ENCODE data around the gene KDM6A.

KDM6A gene

GRCh38 chrX:44871931-44872820 lies 812 bp upstream of the KDM6A start:
- Histone ChIP-seq H3K9me3 (ENCODE audit: control insufficient read depth in 2 of 2, low read length in 2 of 2) (no peaks in the 10 kb centered on the region), H3K27ac (ENCODE audit: low read length) (peak overlapping the region; percentile 94), H3K36me3 (ENCODE audit: control insufficient read depth in 2 of 2, insufficient read depth in 2 of 2, low read length in 2 of 2) (no peaks in the 10 kb centered on the region), H3K4me3 (ENCODE audit: low read length in 2 of 2) (peak overlapping the region; percentile 66 to 95), H3K9ac (ENCODE audit: low read length in 2 of 2) (peak overlapping the region; percentile 77 to 85), H3K4me1 (ENCODE audit: control insufficient read depth, insufficient read depth, low read length) (peaks cover 6% of the 10 kb centered on the region), H3K27me3 (ENCODE audit: control insufficient read depth in 1 of 2, insufficient read depth in 2 of 2, low read length in 2 of 2) (no peaks in the 10 kb centered on the region)

- peak overlapping the region; percentile 88 to 95 for H3K4me3 ChIP-seq (ENCODE audit: low read length in 2 of 2)
- no peaks in the 10 kb centered on the region for H3K9me3 ChIP-seq (ENCODE audit: control insufficient read depth in 2 of 2, low read length in 2 of 2)
- H3K36me3 ChIP-seq (ENCODE audit: control insufficient read depth in 2 of 2, insufficient read depth in 2 of 2, low read length in 2 of 2) = no peaks in the 10 kb centered on the region
- H3K4me1 ChIP-seq (ENCODE audit: control insufficient read depth, insufficient read depth, low read length) = peaks cover 6% of the 10 kb centered on the region
- H3K27me3 ChIP-seq (ENCODE audit: control insufficient read depth in 1 of 2, insufficient read depth in 2 of 2, low read length in 2 of 2) = no peaks in the 10 kb centered on the region
- peak overlapping the region; percentile 80 to 91 for H3K9ac ChIP-seq (ENCODE audit: low read length in 2 of 2)
- H3K27ac ChIP-seq (ENCODE audit: low read length) = peak overlapping the region; percentile 94
These were observed 658 bp downstream of the KDM6A start for GRCh38 chrX:44873415-44874276.

GRCh38 chrX:44874420-44875184 lies 1.6 kb downstream of the KDM6A start:
- Histone ChIP-seq H3K4me1 (ENCODE audit: control insufficient read depth, insufficient read depth, low read length) (peaks cover 6% of the 10 kb centered on the region), H3K9ac (ENCODE audit: low read length in 2 of 2) (peak overlapping the region; percentile 80 to 91), H3K4me3 (ENCODE audit: low read length in 2 of 2) (peak overlapping the region; percentile 88 to 95), H3K27me3 (ENCODE audit: control insufficient read depth in 1 of 2, insufficient read depth in 2 of 2, low read length in 2 of 2) (no peaks in the 10 kb centered on the region), H3K27ac (ENCODE audit: low read length) (peak overlapping the region; percentile 94), H3K9me3 (ENCODE audit: control insufficient read depth in 2 of 2, low read length in 2 of 2) (no peaks in the 10 kb centered on the region), H3K36me3 (ENCODE audit: control insufficient read depth in 2 of 2, insufficient read depth in 2 of 2, low read length in 2 of 2) (no peaks in the 10 kb centered on the region)

- H3K9me3 ChIP-seq (ENCODE audit: control insufficient read depth in 2 of 2, low read length in 2 of 2) = no peaks in the 10 kb centered on the region
- H3K4me1 ChIP-seq (ENCODE audit: control insufficient read depth, insufficient read depth, low read length) = peaks cover 6% of the 10 kb centered on the region
- H3K9ac ChIP-seq (ENCODE audit: low read length in 2 of 2) = peak overlapping the region in 1 of 2 donors; percentile 31
- no peaks in the 10 kb centered on the region for H3K27me3 ChIP-seq (ENCODE audit: control insufficient read depth in 1 of 2, insufficient read depth in 2 of 2, low read length in 2 of 2)
- H3K4me3 ChIP-seq (ENCODE audit: low read length in 2 of 2) = peak overlapping the region; percentile 88 to 95
- H3K27ac ChIP-seq (ENCODE audit: low read length) = no peak overlapping the region
- H3K36me3 ChIP-seq (ENCODE audit: control insufficient read depth in 2 of 2, insufficient read depth in 2 of 2, low read length in 2 of 2) = no peaks in the 10 kb centered on the region
These were observed 2.1 kb downstream of the KDM6A start for GRCh38 chrX:44875185-44875489.

- Histone ChIP-seq H3K27ac (ENCODE audit: low read length) (no peak overlapping the region), H3K9me3 (ENCODE audit: control insufficient read depth in 2 of 2, low read length in 2 of 2) (no peaks in the 10 kb centered on the region), H3K9ac (ENCODE audit: low read length in 2 of 2) (no peak overlapping the region), H3K4me3 (ENCODE audit: low read length in 2 of 2) (peak overlapping the region; percentile 46 to 95), H3K4me1 (ENCODE audit: control insufficient read depth, insufficient read depth, low read length) (peaks cover 6% of the 10 kb centered on the region), H3K27me3 (ENCODE audit: control insufficient read depth in 1 of 2, insufficient read depth in 2 of 2, low read length in 2 of 2) (no peaks in the 10 kb centered on the region), H3K36me3 (ENCODE audit: control insufficient read depth in 2 of 2, insufficient read depth in 2 of 2, low read length in 2 of 2) (no peaks in the 10 kb centered on the region)
These were observed 3.1 kb downstream of the KDM6A start for GRCh38 chrX:44876086-44876485.

GRCh38 chrX:44876767-44877166 lies 3.8 kb downstream of the KDM6A start:
- Histone ChIP-seq H3K4me3 (ENCODE audit: low read length in 2 of 2) (no peak overlapping the region), H3K36me3 (ENCODE audit: control insufficient read depth in 2 of 2, insufficient read depth in 2 of 2, low read length in 2 of 2) (no peaks in the 10 kb centered on the region), H3K4me1 (ENCODE audit: control insufficient read depth, insufficient read depth, low read length) (peaks cover 5% of the 10 kb centered on the region), H3K27me3 (ENCODE audit: control insufficient read depth in 1 of 2, insufficient read depth in 2 of 2, low read length in 2 of 2) (no peaks in the 10 kb centered on the region), H3K9ac (ENCODE audit: low read length in 2 of 2) (no peak overlapping the region), H3K9me3 (ENCODE audit: control insufficient read depth in 2 of 2, low read length in 2 of 2) (no peaks in the 10 kb centered on the region), H3K27ac (ENCODE audit: low read length) (no peak overlapping the region)

GRCh38 chrX:44878780-44879179 lies 5.8 kb downstream of the KDM6A start:
- Histone ChIP-seq H3K27ac (ENCODE audit: low read length) (no peak overlapping the region), H3K9me3 (ENCODE audit: control insufficient read depth in 2 of 2, low read length in 2 of 2) (no peaks in the 10 kb centered on the region), H3K4me3 (ENCODE audit: low read length in 2 of 2) (no peak overlapping the region), H3K9ac (ENCODE audit: low read length in 2 of 2) (no peak overlapping the region), H3K4me1 (ENCODE audit: control insufficient read depth, insufficient read depth, low read length) (no peaks in the 10 kb centered on the region), H3K27me3 (ENCODE audit: control insufficient read depth in 1 of 2, insufficient read depth in 2 of 2, low read length in 2 of 2) (no peaks in the 10 kb centered on the region), H3K36me3 (ENCODE audit: control insufficient read depth in 2 of 2, insufficient read depth in 2 of 2, low read length in 2 of 2) (no peaks in the 10 kb centered on the region)

GRCh38 chrX:44881549-44881948 lies 8.6 kb downstream of the KDM6A start:
- Histone ChIP-seq H3K27me3 (ENCODE audit: control insufficient read depth in 1 of 2, insufficient read depth in 2 of 2, low read length in 2 of 2) (no peaks in the 10 kb centered on the region), H3K4me3 (ENCODE audit: low read length in 2 of 2) (no peak overlapping the region), H3K27ac (ENCODE audit: low read length) (no peak overlapping the region), H3K36me3 (ENCODE audit: control insufficient read depth in 2 of 2, insufficient read depth in 2 of 2, low read length in 2 of 2) (no peaks in the 10 kb centered on the region), H3K9me3 (ENCODE audit: control insufficient read depth in 2 of 2, low read length in 2 of 2) (no peaks in the 10 kb centered on the region), H3K4me1 (ENCODE audit: control insufficient read depth, insufficient read depth, low read length) (no peaks in the 10 kb centered on the region), H3K9ac (ENCODE audit: low read length in 2 of 2) (no peak overlapping the region)

- H3K4me1 ChIP-seq (ENCODE audit: control insufficient read depth, insufficient read depth, low read length) = no peaks in the 10 kb centered on the region
- no peaks in the 10 kb centered on the region for H3K9me3 ChIP-seq (ENCODE audit: control insufficient read depth in 2 of 2, low read length in 2 of 2)
- H3K27me3 ChIP-seq (ENCODE audit: control insufficient read depth in 1 of 2, insufficient read depth in 2 of 2, low read length in 2 of 2) = no peaks in the 10 kb centered on the region
- H3K27ac ChIP-seq (ENCODE audit: low read length) = no peak overlapping the region
- H3K9ac ChIP-seq (ENCODE audit: low read length in 2 of 2) = no peak overlapping the region
- H3K36me3 ChIP-seq (ENCODE audit: control insufficient read depth in 2 of 2, insufficient read depth in 2 of 2, low read length in 2 of 2) = no peaks in the 10 kb centered on the region
- no peak overlapping the region for H3K4me3 ChIP-seq (ENCODE audit: low read length in 2 of 2)
These were observed 9.6 kb downstream of the KDM6A start for GRCh38 chrX:44882635-44883034.

- Histone ChIP-seq H3K9ac (ENCODE audit: low read length in 2 of 2) (no peak overlapping the region), H3K9me3 (ENCODE audit: control insufficient read depth in 2 of 2, low read length in 2 of 2) (no peaks in the 10 kb centered on the region), H3K36me3 (ENCODE audit: control insufficient read depth in 2 of 2, insufficient read depth in 2 of 2, low read length in 2 of 2) (no peaks in the 10 kb centered on the region), H3K27me3 (ENCODE audit: control insufficient read depth in 1 of 2, insufficient read depth in 2 of 2, low read length in 2 of 2) (no peaks in the 10 kb centered on the region), H3K27ac (ENCODE audit: low read length) (no peak overlapping the region), H3K4me1 (ENCODE audit: control insufficient read depth, insufficient read depth, low read length) (no peaks in the 10 kb centered on the region), H3K4me3 (ENCODE audit: low read length in 2 of 2) (no peak overlapping the region)
These were observed 12.0 kb downstream of the KDM6A start for GRCh38 chrX:44884944-44885343.

Data from stomach smooth muscle (tissue), 2 donors.